GM19463 (cell line): ENCODE data around the gene MOB4.
"Not testable (repeated sequence)": the region's sequence is repeated elsewhere in the genome, so short reads cannot be mapped to it uniquely, and the experiment has no call there.

Experiments used
- ATAC-seq: cut with Tn5 transposase; IDR thresholded peaks from one replicate; pipeline ENCODE4 v1.9.1; 2021; ENCODE audit warnings: mild to moderate bottlenecking, moderate library complexity; ENCODE audit not compliant: unreplicated experiment

The MOB4 gene

DNA sequence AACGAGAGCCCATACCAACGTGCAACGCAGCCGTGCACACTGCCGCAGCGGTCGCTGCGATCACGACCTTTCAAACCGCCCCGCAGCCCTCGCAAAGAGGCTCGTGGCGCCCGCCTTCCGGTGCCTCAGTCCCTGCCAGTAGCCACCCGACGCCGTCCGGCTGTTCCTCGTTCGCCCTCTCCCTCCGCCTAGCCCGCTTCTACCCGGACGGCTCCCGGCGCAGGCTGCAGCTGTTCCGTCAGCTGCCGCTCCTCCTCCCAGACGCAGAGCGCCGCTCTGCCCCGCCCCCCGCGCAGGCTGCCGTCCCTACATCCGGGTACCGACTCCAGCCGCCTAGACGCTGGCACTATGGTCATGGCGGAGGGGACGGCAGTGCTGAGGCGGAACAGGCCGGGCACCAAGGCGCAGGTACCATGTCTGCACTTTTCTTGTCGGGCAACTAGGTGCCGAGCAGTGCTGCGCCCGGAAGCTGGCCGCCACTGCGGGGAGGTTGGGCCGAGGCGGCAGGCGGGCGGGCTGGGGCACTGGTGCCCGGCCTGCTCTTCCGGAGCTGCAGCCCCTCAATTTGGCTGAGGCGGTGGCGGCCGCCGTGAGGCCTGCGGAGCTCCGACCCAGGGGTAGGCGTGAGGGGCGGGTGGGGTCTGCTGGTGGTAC is at the start of gene MOB4:
TSS of gene MOB4 (plus strand) at position 328 of the 654 bp plus-strand sequence. CDS start at position 349, 21 bp downstream.
- peak; percentile 92 for ATAC-seq

DNA sequence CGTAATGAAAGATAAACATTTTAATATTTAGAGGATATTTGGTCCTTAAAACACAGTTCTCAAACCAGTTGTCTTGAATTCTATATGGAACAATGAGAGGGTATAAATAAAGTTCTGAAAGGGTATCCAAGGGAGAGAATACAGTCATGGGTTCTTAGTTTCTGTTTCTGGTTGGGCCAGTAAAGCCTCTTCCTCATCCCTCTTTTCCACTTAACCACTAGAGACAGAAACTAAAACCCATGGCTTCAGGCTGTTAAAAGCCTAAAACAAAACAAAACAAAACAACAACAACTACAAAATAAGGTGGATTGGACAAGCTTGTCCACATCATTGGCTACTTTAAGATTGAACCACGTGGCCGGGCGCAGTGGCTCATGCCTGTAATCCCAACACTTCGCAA is 43.7 kb upstream of the MOB4 start:
- ATAC-seq = no peak

DNA sequence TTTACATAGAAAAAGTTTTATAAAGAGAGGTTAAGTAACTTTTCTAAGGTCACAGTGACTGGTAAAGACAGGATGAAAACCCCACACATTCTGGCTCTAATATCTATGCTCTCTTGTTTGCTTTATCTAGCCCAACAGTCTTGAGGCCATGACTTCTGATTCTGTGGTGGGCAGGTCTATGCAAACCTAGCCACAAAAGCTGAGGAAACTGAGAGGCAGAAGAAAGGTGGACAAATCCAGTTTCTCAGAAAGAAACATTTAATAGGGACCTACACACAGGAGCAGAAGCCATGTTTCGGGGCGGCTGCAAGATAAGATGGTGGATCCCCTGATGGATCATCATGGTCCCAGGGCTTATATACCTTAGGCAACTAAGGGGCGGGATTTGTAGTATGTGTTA is 38.1 kb upstream of the MOB4 start:
- ATAC-seq = no peak

- no peak for ATAC-seq
Measured at GRCh38 chr2:197480165-197481036, 35.5 kb upstream of the MOB4 start.

GRCh38 chr2:197484248-197484647 is 31.6 kb upstream of the MOB4 start:
- not testable (repeated sequence) for ATAC-seq

DNA sequence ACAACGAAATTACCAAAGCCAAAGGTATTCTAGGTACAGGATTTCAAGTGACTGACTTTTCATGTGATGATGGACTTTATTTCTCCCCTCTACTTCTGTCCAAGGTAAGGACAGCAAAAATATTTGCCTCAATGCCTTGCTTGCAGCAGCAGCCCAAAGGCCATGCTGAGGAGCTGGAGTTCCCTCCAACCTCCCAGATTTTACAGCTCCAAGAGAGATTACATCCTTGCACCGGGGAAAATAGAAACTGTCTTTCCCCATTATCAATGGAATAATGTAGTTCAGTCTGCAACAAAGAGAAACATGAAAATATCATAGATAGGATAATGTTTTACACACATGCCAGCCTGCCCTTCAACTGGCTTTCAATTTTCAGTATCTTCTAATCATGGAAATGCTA is 29.7 kb upstream of the MOB4 start:
- ATAC-seq = no peak

DNA sequence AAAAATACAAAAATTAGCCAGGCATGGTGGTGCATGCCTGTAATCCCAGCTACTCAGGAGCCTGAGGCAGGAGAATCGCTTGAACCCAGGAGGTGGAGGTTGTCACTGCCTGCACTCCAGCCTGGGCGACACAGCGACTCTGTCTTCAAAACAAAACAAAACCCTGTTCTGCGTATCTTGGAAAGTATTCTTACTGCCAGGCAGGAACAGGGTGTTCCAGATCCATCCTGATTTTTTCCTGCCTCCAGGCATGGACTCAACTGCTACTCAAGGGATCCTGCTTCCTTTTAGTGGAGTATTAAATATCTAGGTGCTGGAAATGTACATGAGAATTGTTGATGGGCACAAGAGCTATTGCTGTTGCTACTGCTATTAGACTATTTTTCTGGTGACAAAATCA is 28.5 kb upstream of the MOB4 start:
- no peak for ATAC-seq

GRCh38 chr2:197495433-197496134 is 20.3 kb upstream of the MOB4 start:
- ATAC-seq = no peak

- ATAC-seq = no peak
Measured at GRCh38 chr2:197496695-197497094, 19.2 kb upstream of the MOB4 start.

DNA sequence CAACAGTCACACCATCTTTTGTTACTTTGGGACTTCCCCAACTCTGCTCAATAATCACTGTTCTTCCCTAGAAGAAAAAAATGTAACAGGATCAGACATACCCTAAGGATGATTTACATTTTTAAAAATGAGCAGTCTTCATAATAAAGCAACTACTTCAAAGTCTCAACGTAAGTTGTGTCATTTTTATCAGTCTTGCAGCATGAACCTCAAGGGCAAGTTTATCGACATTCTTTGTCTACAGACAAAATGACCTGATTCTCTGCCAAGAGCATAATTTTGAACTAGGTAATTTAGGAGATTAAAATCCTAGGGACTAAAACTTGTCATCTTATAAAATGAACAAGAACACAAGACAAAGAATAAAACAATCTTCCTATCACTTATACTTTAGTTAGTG is 18.5 kb upstream of the MOB4 start:
- no peak for ATAC-seq

GRCh38 chr2:197498235-197498936 is 17.5 kb upstream of the MOB4 start:
- no peak for ATAC-seq

DNA sequence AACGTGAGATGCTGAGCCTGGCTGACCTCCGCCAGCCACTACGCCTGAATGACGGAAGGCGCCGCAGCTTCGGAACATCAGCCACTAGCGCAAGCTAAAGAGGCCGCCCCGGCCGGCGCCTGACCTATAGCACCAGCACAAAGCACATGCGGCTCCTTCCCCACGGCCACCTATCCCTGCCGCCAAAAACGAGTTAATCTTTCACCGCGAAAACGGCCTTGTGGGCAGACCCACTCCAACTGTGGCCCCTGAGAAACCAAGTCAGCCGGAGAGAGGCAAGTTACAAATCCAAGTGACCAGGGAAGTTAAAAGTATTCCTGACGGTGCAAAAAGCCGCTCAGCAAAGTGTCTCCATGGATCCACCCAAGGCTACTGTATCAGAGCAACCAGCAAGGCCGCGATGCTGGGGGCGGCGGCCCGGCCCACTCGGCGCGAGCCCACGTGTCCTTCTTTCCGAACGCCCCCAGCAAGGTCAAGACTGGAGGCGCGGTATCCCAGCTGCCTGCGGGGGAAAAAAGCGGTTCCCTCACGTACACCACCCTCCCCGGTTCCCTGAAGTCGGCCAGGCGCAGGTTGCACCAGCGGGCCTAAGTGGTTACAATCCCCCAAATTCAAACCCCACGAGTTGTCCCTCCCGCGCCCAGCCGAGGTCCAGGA is 16.8 kb upstream of the MOB4 start:
- ATAC-seq = peak; percentile 16

- peak; percentile 80 for ATAC-seq
Measured at GRCh38 chr2:197499594-197500502, 16.0 kb upstream of the MOB4 start, which contains the start of the genes HSPD1 and HSPE1. HSPD1 (minus strand) TSS chr2:197499840; CDS start chr2:197498848, 992 bp downstream. HSPE1 (plus strand) TSS chr2:197500379; CDS start chr2:197500437, 58 bp downstream.

DNA sequence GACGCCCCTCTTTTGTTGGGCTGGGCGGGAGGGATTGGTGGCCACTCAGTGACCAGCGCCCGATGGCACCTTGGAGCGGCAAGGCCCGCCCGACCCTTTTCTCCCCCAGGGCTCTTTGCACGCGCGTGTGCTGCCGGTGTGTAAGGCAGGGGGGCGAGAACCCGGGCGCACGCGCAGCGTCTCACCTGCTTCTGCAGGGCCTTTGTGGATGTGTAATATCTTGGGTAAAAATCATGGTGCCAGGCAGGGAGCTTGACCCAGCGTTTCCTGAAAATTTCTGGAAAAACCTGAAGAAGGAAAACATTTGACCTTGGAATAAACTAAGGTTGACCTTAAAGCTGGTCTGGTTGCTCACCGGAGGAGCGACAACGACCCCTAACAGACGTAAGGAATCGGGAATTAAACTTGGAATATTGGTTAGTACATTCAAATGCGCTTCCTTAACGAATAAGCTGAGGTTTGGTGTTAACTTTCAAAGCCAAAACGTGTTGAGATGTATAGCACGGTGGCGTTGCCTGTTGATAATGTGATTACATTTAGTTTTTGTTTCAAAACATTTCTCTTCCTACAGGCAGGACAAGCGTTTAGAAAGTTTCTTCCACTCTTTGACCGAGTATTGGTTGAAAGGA is 15.2 kb upstream of the MOB4 start:
- ATAC-seq = no peak

DNA sequence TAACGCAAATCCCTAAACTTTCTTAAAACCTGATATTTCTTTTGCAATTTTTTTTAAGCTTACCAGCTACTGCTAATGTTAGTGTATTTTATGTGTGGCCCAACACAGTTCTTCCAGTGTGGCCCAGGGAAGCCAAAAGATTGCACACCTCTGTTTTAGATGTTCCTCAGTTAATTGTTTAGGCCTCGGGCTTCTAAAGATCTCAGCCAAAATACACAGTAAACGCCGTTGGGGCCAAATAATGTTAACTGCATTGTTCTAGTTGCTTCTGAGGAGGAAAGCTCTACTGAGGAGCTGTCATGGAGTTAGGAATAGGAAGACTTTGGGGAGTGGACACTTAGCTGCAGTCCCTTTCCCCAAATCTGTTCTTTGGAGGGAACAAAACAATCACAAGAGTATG is 13.7 kb upstream of the MOB4 start:
- no peak for ATAC-seq

- ATAC-seq = no peak
Measured at GRCh38 chr2:197502685-197503084, 13.2 kb upstream of the MOB4 start.

DNA sequence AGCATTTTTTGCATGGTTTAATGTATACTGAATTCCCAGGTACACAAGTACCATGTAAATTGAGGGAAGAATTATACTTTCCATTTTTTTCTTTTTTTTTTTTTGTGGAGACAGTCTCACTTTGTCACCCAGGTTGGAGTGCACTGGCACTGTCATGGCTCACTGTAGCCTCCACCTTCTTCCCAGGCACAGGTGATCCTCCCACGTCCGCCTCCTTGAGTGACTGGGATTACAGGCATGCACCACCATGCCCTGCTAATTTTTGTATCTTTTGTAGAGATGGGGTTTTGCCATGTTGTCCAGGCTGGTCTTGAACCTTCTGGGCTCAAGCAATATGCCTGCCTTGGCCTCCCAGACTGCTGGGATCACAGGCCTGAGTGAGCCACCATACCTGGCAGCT is 11.9 kb upstream of the MOB4 start:
- no peak for ATAC-seq

DNA sequence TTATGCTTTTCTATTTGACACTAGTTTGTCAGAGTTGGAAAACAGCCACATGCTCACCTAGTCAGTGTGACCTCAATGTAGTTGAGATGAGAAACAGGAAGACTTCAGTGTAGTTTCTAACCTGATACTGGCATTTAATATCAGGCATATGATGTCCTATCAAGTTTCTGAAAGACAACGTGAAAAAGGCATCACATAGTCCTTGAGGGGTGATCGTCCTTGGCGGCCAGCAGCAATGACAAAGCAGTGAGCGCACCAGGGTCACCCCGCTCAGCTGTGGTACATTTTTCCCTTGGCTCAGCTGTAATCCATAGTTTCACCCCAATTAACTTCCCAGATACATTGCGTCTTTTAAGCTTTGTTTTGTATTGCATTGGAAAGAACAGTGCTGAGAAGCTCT is 11.4 kb upstream of the MOB4 start:
- ATAC-seq = no peak

DNA sequence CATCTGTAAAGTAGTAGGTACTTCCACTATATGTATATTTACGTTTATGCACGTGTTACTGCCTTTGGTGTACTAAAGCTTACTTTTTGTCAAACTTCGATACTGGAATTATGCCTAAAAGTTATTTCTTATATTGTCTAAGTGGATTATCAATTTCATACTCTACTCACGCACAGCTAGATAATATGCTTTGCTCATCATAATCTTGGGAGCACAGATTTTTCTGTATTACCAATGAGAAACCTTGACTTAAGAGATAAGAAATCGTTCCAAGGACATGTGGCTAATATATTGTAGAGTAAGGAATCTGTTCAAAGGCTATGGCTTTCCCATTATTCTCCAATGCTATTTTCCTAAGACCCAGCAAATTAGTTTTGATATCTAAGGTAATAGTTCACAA is 9.2 kb upstream of the MOB4 start:
- no peak for ATAC-seq
